D721Med (cell line): Measurements from ENCODE around the gene RGS6.

Source experiments
- DNase-seq: peaks from one replicate; pipeline ENCODE4 v3.0.0; 2011; ENCODE audit warnings: low spot score; ENCODE audit not compliant: insufficient read length
- FAIRE-seq: peaks from 2 replicates; lab custom pipeline; 2011; peaks lifted over from hg19 to GRCh38; lab: Jason Lieb, UNC
- TF ChIP-seq, protein P1 (sequence below): IDR thresholded peaks from 2 replicates; pipeline ENCODE4 v1.5.1; 2012; ENCODE audit warnings: mild to moderate bottlenecking, control low read depth; ENCODE audit not compliant: insufficient read depth; ENCODE audit errors: missing control alignments

Gene RGS6

DNA sequence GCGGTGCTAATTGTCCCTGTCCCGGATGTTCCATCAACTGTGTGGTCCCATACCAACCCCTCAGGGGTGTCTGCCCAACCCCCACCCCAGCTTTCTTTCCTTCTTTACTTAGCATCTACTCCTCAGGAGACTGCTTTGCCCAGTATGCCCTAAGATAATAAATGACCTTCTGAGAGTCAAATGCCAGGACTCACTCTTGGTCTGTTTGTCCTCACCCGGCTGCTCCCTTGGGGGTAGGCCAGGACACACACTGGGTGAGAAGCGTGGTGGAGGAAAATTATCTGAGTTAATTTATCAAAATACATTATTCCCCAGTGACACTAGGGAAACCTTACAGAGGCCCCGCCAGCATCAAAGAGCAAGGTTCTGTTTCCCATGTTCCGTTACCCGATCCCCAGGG is 457.0 kb downstream of the RGS6 start:
- TF ChIP-seq, protein P1, sequence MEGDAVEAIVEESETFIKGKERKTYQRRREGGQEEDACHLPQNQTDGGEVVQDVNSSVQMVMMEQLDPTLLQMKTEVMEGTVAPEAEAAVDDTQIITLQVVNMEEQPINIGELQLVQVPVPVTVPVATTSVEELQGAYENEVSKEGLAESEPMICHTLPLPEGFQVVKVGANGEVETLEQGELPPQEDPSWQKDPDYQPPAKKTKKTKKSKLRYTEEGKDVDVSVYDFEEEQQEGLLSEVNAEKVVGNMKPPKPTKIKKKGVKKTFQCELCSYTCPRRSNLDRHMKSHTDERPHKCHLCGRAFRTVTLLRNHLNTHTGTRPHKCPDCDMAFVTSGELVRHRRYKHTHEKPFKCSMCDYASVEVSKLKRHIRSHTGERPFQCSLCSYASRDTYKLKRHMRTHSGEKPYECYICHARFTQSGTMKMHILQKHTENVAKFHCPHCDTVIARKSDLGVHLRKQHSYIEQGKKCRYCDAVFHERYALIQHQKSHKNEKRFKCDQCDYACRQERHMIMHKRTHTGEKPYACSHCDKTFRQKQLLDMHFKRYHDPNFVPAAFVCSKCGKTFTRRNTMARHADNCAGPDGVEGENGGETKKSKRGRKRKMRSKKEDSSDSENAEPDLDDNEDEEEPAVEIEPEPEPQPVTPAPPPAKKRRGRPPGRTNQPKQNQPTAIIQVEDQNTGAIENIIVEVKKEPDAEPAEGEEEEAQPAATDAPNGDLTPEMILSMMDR: no peak
- no peak for DNase-seq
- no peak for FAIRE-seq

DNA sequence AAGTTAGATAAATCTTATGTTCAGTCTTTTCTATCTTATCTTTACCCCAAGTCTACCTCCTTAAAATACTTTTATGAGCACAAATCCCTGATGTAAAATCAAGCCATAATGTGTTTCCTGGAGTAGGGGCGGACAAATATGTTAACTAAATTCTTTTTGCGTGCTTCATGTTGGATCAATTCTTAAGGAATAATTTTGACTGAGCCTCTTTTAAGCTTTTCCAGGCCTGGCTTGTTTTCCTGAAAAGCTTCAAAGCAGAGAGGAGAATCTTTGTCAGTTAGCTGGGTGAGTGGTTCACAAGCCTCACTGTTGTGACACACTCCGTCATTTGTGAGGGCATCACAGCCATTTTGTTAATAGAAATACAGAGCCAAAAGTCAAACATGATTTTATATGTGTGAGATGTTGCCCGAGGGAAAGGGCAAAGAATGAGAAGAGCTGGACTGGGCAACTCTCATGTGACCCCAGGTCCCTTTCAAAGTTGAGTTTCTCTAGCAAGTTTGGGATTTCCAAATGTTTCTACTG is 468.9 kb downstream of the RGS6 start:
- no peak for FAIRE-seq
- no peak for DNase-seq
- TF ChIP-seq, protein P1: no peak

DNA sequence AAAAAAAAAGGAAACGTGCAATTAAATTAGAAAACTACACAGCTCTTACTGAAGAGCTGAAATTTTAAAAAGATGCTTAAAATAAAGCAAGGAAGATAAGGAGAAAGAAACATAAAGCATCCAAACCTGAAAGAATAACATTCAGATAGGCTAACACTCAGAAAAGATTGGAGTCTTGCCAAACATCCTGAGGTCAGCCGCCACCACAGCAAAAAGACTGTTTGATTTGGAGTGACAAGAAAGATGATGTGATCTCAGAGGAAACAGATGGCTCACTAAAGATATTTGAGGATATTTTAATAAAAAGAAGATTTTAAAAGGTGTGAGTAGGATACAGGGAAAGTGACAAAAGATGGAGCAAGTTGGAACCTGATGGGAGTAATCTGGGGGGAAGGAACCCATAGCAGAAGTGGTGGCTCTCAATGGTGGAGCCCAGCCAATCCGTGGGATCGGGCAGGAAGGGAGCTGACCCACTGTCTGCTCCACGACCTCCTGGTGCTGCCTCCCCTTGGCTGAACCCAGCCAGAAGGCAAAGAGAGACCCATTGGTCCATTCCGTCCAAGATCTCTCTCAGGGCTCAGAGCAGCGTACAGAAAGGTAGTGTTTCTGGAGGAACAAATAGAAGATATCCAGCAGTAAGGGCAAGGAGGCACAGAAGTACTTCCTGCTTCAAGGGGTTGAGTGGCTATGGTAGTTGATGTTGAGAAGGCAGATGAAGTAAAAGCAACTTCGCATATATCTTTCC is 469.6 kb downstream of the RGS6 start:
- DNase-seq (no peak), FAIRE-seq (no peak)
- TF ChIP-seq, protein P1: no peak

DNA sequence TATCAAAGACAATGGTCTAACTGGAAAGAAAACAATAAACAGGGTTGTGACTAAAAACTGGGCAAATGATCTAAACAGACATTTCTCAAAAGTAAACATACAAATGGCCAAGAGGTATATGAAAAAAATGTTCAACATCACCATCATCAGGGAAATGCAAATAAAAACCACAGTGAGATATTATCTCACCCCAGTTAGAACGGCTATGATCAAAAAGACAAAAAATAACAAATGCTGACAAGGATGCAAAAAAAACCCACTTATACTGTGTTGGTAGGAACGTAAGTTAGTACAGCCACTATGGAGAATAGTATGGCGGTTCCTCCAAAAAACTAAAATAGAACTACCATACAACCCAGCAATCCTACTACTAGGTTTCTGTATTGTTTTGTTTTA is 470.1 kb downstream of the RGS6 start:
- no peak for DNase-seq
- FAIRE-seq: no peak
- TF ChIP-seq, protein P1: no peak

DNA sequence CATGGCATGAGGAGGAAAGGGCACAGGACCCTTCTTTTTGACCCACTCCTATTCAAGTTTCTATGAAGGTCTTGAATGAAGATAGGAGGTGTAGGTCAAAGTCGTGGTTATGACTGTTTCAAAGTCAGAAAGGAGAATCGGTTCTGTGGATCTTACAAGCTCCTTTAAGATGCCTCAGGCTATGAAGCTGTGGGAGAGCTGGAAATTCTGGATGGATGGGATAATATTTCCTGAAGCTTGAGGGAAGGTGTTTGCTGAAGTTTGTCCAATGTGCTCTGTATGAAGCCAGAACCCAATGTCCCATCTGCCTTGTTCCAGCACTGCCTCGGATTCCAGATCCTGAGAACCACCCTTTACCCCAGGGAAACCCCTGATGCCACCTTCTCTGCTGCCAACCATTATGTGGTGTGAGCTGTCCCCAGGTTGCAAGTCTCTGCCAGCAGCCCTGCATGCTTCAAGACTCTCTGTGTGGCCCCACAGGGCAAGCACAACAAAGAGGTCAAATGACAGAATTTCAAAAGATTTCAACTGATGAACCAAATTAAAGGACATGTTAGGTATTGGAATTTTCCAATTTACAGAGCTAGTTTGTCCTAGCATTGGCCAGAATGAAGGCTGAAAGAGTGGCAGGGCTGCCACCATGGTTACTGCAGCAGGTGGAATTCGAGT is 472.0 kb downstream of the RGS6 start:
- DNase-seq (no peak), FAIRE-seq (no peak)
- TF ChIP-seq, protein P1: no peak

DNA sequence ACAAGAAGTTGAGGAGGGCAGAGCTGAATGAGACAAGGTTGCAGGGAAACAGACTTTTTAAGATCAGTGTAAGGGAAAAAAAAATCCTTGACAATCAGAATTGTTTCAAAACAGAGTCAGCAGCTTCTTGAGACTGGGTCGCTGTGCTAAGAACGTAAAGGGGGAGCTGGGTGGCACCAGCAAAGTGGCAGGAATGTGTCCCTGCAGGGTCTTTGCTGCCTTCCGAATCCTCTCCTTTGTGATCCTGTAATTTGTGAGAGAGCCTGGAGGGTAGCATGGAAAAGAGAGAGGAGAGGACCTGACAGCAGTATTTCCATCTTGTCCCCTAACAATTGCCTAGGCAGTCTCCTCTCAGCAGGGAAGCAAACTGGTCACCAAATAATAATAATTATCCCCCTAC is 472.8 kb downstream of the RGS6 start:
- DNase-seq (no peak), FAIRE-seq (no peak)

More for the DNA sequence above, 472.8 kb downstream of the RGS6 start:
- TF ChIP-seq, protein P1: no peak
